Embryonic facial prominence (tissue), 1 donor: ENCODE results near the gene GPR171.
"Not testable (repeated sequence)": the region's sequence is repeated elsewhere in the genome, so short reads cannot be mapped to it uniquely, and the experiment has no call there.

Experiments used
- DNase-seq: peaks from one replicate; pipeline ENCODE4 v3.0.0-alpha.2; 2016; ENCODE audit errors: extremely low spot score

GPR171 gene

GRCh38 chr3:151175952-151176351, 27.1 kb downstream of the GPR171 start:
- no peak for DNase-seq

GRCh38 chr3:151174351-151174750, 28.7 kb downstream of the GPR171 start:
- DNase-seq = no peak

- no peak for DNase-seq
These were observed 31.8 kb downstream of the GPR171 start for GRCh38 chr3:151171145-151171757.

GRCh38 chr3:151169948-151170679, 32.9 kb downstream of the GPR171 start:
- DNase-seq = not testable (repeated sequence)

GRCh38 chr3:151169262-151169947, 33.6 kb downstream of the GPR171 start:
- no peak for DNase-seq

- DNase-seq = no peak
These were observed 34.5 kb downstream of the GPR171 start for GRCh38 chr3:151168269-151169094.

GRCh38 chr3:151166161-151166560, 36.9 kb downstream of the GPR171 start:
- no peak for DNase-seq

- no peak for DNase-seq
These were observed 37.8 kb downstream of the GPR171 start for GRCh38 chr3:151165226-151165625.

- no peak for DNase-seq
These were observed 43.2 kb downstream of the GPR171 start for GRCh38 chr3:151159806-151160205.

GRCh38 chr3:151156618-151157216, 46.3 kb downstream of the GPR171 start:
- DNase-seq = no peak

- DNase-seq = no peak
These were observed 47.4 kb downstream of the GPR171 start for GRCh38 chr3:151155409-151156128.

- DNase-seq = no peak
These were observed 48.5 kb downstream of the GPR171 start for GRCh38 chr3:151154566-151154965.

GRCh38 chr3:151152455-151153079, 50.4 kb downstream of the GPR171 start:
- no peak for DNase-seq
